Naive thymus-derived CD4-positive, alpha-beta T cell (primary cell): Measurements from ENCODE around the gene COMMD6. TPM values are rescaled to one million over a fixed set of nuclear protein-coding genes. Genes with fewer than 3 reads are reported as not detected.
A peak's percentile ranks its signal among the peaks of the same experiment; 100 is the strongest.
"Not testable (repeated sequence)": the region's sequence is repeated elsewhere in the genome, so short reads cannot be mapped to it uniquely, and the experiment has no call there.

Source experiments
- ATAC-seq: fragments of 150-1000 bp; cut with Tn5 transposase; 2 replicates; pipeline ENCODE4 v1.10.0; 2021; ENCODE audit warnings: mild to moderate bottlenecking, moderate library complexity
- CTCF ChIA-PET: fragments of 350-600 bp; sonication (Branson Sonifier 250); formaldehyde crosslinking; loops from one replicate; lab custom pipeline; 2021; ENCODE audit warnings: antibody characterized with exemption; lab: Charles Lee
- POLR2A ChIA-PET: fragments of 350-600 bp; sonication (Branson Sonifier 250); formaldehyde crosslinking; loops from one replicate; lab custom pipeline; 2021; ENCODE audit warnings: antibody characterized with exemption, inconsistent platforms; lab: Charles Lee
- DNase-seq, 9 donors: peaks; one replicate each; pipeline versions ENCODE4 v3.0.0 to v3.0.0-alpha.2; 2020 to 2022; ENCODE audit warnings: mixed read lengths in 1 of 9
- H3K27ac ChIP-seq: one replicate; pipeline ENCODE4 v1.7.0; 2013; ENCODE audit warnings: mild to moderate bottlenecking, low read depth, low read length, moderate library complexity
- H3K27me3 ChIP-seq, 2 donors: one replicate each; pipeline ENCODE4 v1.7.0; 2013; ENCODE audit warnings: low read length in 2 of 2, mild to moderate bottlenecking in 2 of 2, moderate library complexity in 2 of 2; ENCODE audit not compliant: control insufficient read depth in 2 of 2, insufficient read depth in 2 of 2
- H3K36me3 ChIP-seq, 3 experiments: 1 replicate in 2 of 3; 2 replicates in 1 of 3; pipeline ENCODE4 v1.7.0; 2013; ENCODE audit warnings: low read length in 3 of 3, mild to moderate bottlenecking in 3 of 3, moderate library complexity in 1 of 3; ENCODE audit not compliant: insufficient read depth in 3 of 3, control insufficient read depth in 2 of 3
- H3K4me1 ChIP-seq, 2 donors: one replicate each; pipeline ENCODE4 v1.7.0; 2013; ENCODE audit warnings: low read length in 2 of 2, mild to moderate bottlenecking in 2 of 2, moderate library complexity in 1 of 2; ENCODE audit not compliant: control insufficient read depth in 2 of 2, insufficient read depth in 2 of 2
- H3K4me3 ChIP-seq: 2 replicates; pipeline ENCODE4 v1.7.0; 2013; ENCODE audit warnings: mild to moderate bottlenecking, low read length
- H3K9me3 ChIP-seq, 3 experiments: 1 replicate in 2 of 3; 2 replicates in 1 of 3; pipeline ENCODE4 v1.7.0; 2013; ENCODE audit warnings: low read length in 3 of 3; ENCODE audit not compliant: control insufficient read depth in 2 of 3
- H3K27ac Mint-ChIP-seq, 9 donors: one replicate each; pipeline ENCODE4 v1.8.0; 2020 to 2022; ENCODE audit warnings: mixed read lengths in 9 of 9, mild to moderate bottlenecking in 8 of 9, moderate library complexity in 5 of 9, inconsistent platforms in 2 of 9
- H3K27me3 Mint-ChIP-seq, 5 donors: one replicate each; pipeline ENCODE4 v1.8.0; 2021 to 2022; ENCODE audit warnings: mixed read lengths in 5 of 5, mild to moderate bottlenecking in 1 of 5
- H3K36me3 Mint-ChIP-seq, 5 donors: one replicate each; pipeline ENCODE4 v1.8.0; 2020 to 2022; ENCODE audit warnings: mixed read lengths in 5 of 5, mild to moderate bottlenecking in 3 of 5, inconsistent platforms in 1 of 5
- H3K4me1 Mint-ChIP-seq, 7 donors: one replicate each; pipeline ENCODE4 v1.8.0; 2020 to 2022; ENCODE audit warnings: mixed read lengths in 7 of 7, mild to moderate bottlenecking in 3 of 7, inconsistent platforms in 1 of 7
- H3K4me3 Mint-ChIP-seq, 10 donors: one replicate each; pipeline ENCODE4 v1.8.0; 2020 to 2022; ENCODE audit warnings: mild to moderate bottlenecking in 10 of 10, mixed read lengths in 10 of 10, moderate library complexity in 6 of 10, inconsistent platforms in 2 of 10
- H3K9me3 Mint-ChIP-seq, 11 donors: one replicate each; pipeline ENCODE4 v1.8.0; 2020 to 2022; ENCODE audit warnings: mixed read lengths in 11 of 11, mild to moderate bottlenecking in 4 of 11, inconsistent platforms in 1 of 11, moderate library complexity in 1 of 11
- intact Hi-C, 2 donors: fragments of 100-400 bp; cut with micrococcal nuclease; formaldehyde crosslinking; loops; one replicate each; pipeline ENCODE4 v1.15.1; 2023
- polyA plus RNA-seq, 2 donors: library from polyadenylated mRNA; unstranded; fragments of 300-500 nt; fragmentation: Illumina TruSeq; gene quantifications; one replicate each; pipeline ENCODE4 v1.2.3, GENCODE V29; 2021
- total RNA-seq, 6 experiments: library from RNA in 5 of 6; stranded (reverse) in 5 of 6; gene quantifications; 1 replicate in 5 of 6; 2 replicates in 1 of 6; pipeline ENCODE4 v1.2.3 and lab custom pipeline; 2021 to 2026

The COMMD6 gene
- total and polyA plus RNA-seq, 7 experiments from 2014 or later = 133 to 690 (median 226) TPM

DNA sequence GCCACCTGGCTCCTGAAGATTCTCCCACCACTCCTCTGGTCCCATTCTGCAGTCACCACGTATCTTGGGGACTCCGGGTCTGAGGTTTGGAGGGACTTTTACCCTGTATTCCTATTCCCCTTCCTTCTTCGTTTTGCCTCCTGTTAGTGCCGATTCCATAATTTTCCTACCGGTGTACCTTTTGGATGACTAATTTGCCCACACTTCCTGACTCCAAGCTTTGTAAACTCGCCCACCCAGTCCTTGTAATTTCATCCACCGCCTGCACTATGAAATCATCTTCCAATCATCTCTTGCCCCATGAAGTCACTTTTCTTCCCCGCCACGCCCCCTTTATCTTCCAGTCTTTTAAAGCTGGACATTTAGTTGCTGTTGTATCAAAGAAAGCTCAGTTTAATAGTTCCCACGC is 12.5 kb upstream of the COMMD6 start:
- peak in 1 of 9 donors; percentile 13 for DNase-seq
- H3K36me3 Mint-ChIP-seq = peaks cover 6 to 21% (median 20%) of the 10 kb centered on the region in 5 donors
- intact Hi-C loops = loop anchor here (5.0 to 10.0 kb wide), 2 partner anchors 325 to 1777 kb away; partner anchors contain the start of gene MYCBP2 (in 1 of the 2)
- POLR2A ChIA-PET = interaction anchor here (0.6 kb wide), 1 partner anchor 13 kb away, joined by 3 read pairs; the partner anchor contains the start of gene COMMD6
- peaks cover 0 to 2% (median 0%) of the 10 kb centered on the region in 5 donors for H3K27me3 Mint-ChIP-seq
- Histone ChIP-seq H3K4me3 (peak overlapping the region; percentile 95), H3K27ac (peak overlapping the region; percentile 84), H3K4me1 (peaks cover 15% of the 10 kb centered on the region in 2 donors), H3K9me3 (no peaks in the 10 kb centered on the region), H3K27me3 (no peaks in the 10 kb centered on the region), H3K36me3 (peaks cover 0 to 14% (median 3%) of the 10 kb centered on the region in 3 experiments)
- peak overlapping the region; percentile 91 to 99 (median 96) for H3K4me3 Mint-ChIP-seq
- CTCF ChIA-PET = interaction anchor here (0.6 to 1.1 kb wide), 3 partner anchors 12 to 177 kb away, joined by 3 read pairs; partner anchors contain the start of gene COMMD6
- no peak for ATAC-seq
- peak overlapping the region; percentile 94 to 99 (median 98) for H3K27ac Mint-ChIP-seq
- peaks cover 32 to 60% (median 53%) of the 10 kb centered on the region in 7 donors for H3K4me1 Mint-ChIP-seq
- H3K9me3 Mint-ChIP-seq = peaks cover 0 to 4% (median 0%) of the 10 kb centered on the region in 11 donors

DNA sequence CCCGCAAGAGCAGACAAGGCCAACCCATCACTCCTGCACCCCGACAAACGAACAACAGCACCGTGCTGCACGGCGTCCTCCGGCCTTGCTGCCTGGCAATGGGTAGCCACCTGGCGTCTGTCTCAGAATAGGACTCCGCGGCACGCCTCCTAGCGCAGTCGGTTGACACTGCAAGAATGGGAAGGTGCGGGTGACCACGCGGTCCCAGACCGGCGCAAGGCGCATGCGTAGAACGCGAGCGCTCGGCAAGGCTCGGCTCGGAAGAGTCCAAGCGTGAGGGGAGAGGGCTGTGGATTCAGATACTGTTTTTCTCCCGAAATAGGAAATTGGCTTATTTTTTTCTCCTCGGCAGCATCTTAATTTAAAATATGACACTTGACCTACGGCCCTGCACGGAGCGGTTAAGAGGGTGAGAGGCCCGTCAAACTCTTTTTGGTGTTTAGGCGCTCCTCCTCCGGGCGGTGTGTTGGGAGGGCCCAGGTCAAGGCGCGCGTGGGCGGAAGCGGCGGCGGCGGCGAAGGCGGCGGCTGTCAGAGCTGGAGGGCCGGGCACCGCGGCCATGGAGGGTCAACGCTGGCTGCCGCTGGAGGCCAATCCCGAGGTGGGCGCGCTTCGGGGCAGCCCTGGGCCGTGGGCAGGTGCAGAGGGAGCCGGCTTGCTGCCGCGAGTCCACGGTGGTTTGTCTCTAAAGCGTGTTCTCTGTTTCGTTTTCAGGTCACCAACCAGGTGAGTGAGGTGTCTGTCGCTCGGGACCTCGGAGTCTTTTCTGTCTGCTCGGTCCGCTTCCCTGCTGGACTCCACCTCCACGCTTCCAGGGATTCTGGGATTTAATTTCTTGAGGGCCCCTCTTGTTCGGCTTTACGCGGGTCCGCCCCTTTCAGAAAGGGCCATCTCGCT is 11.9 kb upstream of the COMMD6 start, which contains the start of gene UCHL3:
TSS of gene UCHL3 (plus strand) at position 530 of the 897 bp plus-strand sequence. CDS start at position 560, 30 bp downstream.
- POLR2A ChIA-PET = interaction anchor here (0.6 kb wide), 1 partner anchor 12 kb away, joined by 3 read pairs; the partner anchor contains the start of gene COMMD6
- peak within 1 kb of the TSS; percentile 91 to 99 (median 96) for H3K4me3 Mint-ChIP-seq

DNA sequence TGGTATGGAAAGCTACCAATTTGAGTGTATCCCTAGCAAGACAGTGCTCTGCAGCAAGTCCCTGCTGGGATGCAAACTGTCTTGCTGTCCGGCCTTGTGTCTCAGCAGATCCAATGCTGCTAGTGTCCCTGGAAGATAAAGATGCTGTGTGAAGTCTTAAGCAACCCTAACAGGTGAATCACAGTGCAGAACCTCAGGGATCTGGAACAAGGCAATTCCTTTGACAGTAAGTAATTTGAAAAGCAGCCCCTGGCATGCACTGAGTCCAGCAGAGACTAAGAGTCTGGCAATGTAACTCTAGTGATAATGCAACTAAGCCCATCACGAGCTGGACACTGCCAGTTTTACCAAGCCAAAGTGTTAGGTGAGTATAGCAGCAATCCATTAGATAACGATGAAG is 10.3 kb upstream of the COMMD6 start:
- Mint-ChIP-seq H3K27me3 (peaks cover 0 to 2% (median 0%) of the 10 kb centered on the region in 5 donors), H3K4me1 (peaks cover 20 to 37% (median 30%) of the 10 kb centered on the region in 7 donors), H3K9me3 (peaks cover 0 to 4% (median 0%) of the 10 kb centered on the region in 11 donors), H3K4me3 (peak overlapping the region in 1 of 10 donors; percentile 5), H3K36me3 (no peaks in the 10 kb centered on the region), H3K27ac (peak overlapping the region in 1 of 9 donors; percentile 36)
- no peak overlapping the region for H3K4me3 ChIP-seq
- ChIA-PET CTCF (no interaction called here), POLR2A (no interaction called here)
- ATAC-seq = no peak
- intact Hi-C loops = loop anchor here (2.0 to 10.0 kb wide), 7 partner anchors 89 to 1831 kb away; partner anchors contain the start of genes CLN5 (in 1 of the 2), FBXL3 (in 1 of the 2), LMO7 (in 1 of the 2) and MYCBP2 (in 1 of the 2)
- H3K9me3 ChIP-seq = no peaks in the 10 kb centered on the region
- H3K4me1 ChIP-seq = peaks cover 15% of the 10 kb centered on the region in 2 donors
- peaks cover 0 to 6% (median 0%) of the 10 kb centered on the region in 3 experiments for H3K36me3 ChIP-seq
- DNase-seq = no peak
- H3K27ac ChIP-seq = no peak overlapping the region
- H3K27me3 ChIP-seq = no peaks in the 10 kb centered on the region

More for the DNA sequence above, 11.9 kb upstream of the COMMD6 start, which contains the start of gene UCHL3:
- Mint-ChIP-seq H3K4me1 (peaks cover 27 to 53% (median 46%) of the 10 kb centered on the region in 7 donors), H3K27ac (peak within 1 kb of the TSS; percentile 94 to 99 (median 98)), H3K27me3 (peaks cover 0 to 2% (median 0%) of the 10 kb centered on the region in 5 donors), H3K9me3 (peaks cover 0 to 4% (median 0%) of the 10 kb centered on the region in 11 donors), H3K36me3 (peaks cover 4 to 15% (median 13%) of the 10 kb centered on the region in 5 donors)
- DNase-seq (peak; percentile 94 to 99 (median 97)), ATAC-seq (peak; percentile 97)
- H3K36me3 ChIP-seq = peaks cover 0 to 11% (median 0%) of the 10 kb centered on the region in 3 experiments
- no peaks in the 10 kb centered on the region for H3K27me3 ChIP-seq
- CTCF ChIA-PET = interaction anchor here (1.0 to 1.1 kb wide), 2 partner anchors 12 to 177 kb away, joined by 3 read pairs; partner anchors contain the start of gene COMMD6
- intact Hi-C loops = loop anchor here (1.0 to 10.0 kb wide), 19 partner anchors 9 to 1832 kb away; partner anchors contain the start of genes COMMD6 (in 2 of the 2), FBXL3 (in 2 of the 2), LMO7 (in 2 of the 2) and MYCBP2 (in 2 of the 2)
- H3K9me3 ChIP-seq = no peaks in the 10 kb centered on the region
- H3K27ac ChIP-seq = peak within 1 kb of the TSS; percentile 84
- H3K4me1 ChIP-seq = peaks cover 15% of the 10 kb centered on the region in 2 donors
- peak within 1 kb of the TSS; percentile 95 for H3K4me3 ChIP-seq

DNA sequence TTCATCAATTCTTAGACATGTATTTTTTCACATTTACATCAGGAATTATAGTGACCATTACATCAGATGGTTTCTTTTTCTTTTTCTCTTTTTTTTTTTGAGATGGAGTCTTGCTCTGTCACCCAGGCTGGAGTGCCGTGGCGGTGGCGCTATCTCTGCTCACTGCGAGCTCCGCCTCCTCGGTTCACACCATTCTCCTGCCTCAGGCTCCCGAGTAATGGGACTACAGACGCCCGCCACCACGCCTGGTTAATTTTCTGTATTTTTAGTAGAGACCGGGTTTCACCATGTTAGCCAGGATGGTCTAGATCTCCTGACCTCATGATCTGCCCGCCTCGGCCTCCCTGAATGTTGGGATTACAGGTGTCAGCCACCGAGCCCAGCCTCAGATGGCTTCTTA is 7.7 kb upstream of the COMMD6 start:
- H3K4me1 ChIP-seq, H3K9me3 ChIP-seq, H3K4me3 ChIP-seq, H3K4me3 Mint-ChIP-seq, H3K36me3 Mint-ChIP-seq, DNase-seq, H3K9me3 Mint-ChIP-seq, H3K36me3 ChIP-seq, H3K27me3 Mint-ChIP-seq, POLR2A ChIA-PET, H3K27me3 ChIP-seq, H3K27ac Mint-ChIP-seq, H3K27ac ChIP-seq, ATAC-seq: not testable (repeated sequence)
- intact Hi-C loops = loop anchor here (5.0 to 10.0 kb wide), 4 partner anchors 217 to 1828 kb away; partner anchors contain the start of genes FBXL3 (in 1 of the 2) and MYCBP2 (in 1 of the 2)
- CTCF ChIA-PET = interaction anchor here (1.1 kb wide), 1 partner anchor 8 kb away, joined by 3 read pairs; the partner anchor contains the start of gene COMMD6
- H3K4me1 Mint-ChIP-seq = peaks cover 8 to 14% (median 12%) of the 10 kb centered on the region in 7 donors

DNA sequence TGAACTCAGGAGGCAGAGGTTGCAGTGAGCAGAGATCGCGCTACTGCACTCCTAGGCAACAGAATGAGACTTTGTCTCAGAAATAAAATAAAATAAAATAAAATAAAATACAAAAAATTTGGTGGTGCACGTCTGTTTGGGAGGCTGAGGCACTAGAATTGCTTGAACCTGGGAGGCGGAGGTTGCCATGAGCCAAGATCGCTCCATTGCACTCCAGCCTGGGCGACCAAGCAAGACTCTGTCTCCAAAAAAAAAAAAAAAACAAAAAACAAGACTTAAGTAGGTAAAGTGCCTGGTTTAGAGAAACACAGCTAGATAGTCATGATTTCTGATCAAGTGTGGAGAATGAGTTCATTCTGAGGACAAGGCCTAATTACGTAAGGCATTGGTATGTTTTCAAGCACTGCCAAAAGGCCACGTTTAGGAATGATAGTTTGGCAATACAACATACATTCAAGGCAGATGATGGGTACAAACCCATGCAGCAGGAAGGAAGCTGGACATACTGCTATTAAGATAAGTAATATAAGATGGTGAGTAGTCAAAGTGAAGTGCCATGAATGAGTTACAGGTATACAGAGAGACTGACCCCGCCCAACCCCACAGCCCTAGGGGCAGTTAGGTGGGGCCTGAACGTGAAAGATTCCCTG is 7.2 kb upstream of the COMMD6 start:
- Histone ChIP-seq H3K4me3 (no peak overlapping the region), H3K27ac (no peak overlapping the region), H3K36me3 (peaks cover 0 to 3% (median 0%) of the 10 kb centered on the region in 3 experiments), H3K9me3 (no peaks in the 10 kb centered on the region), H3K4me1 (peaks cover 5 to 6% of the 10 kb centered on the region in 2 donors), H3K27me3 (no peaks in the 10 kb centered on the region)
- Mint-ChIP-seq H3K9me3 (peaks cover 0 to 4% (median 0%) of the 10 kb centered on the region in 11 donors), H3K27ac (no peak overlapping the region), H3K27me3 (peaks cover 0 to 2% (median 0%) of the 10 kb centered on the region in 5 donors), H3K4me3 (no peak overlapping the region), H3K4me1 (peaks cover 5 to 12% (median 8%) of the 10 kb centered on the region in 7 donors), H3K36me3 (no peaks in the 10 kb centered on the region)
- ATAC-seq (no peak), DNase-seq (no peak)
- POLR2A ChIA-PET = no interaction called here
- intact Hi-C loops = loop anchor here (5.0 to 10.0 kb wide), 4 partner anchors 217 to 1828 kb away; partner anchors contain the start of genes FBXL3 (in 1 of the 2) and MYCBP2 (in 1 of the 2)
- CTCF ChIA-PET = no interaction called here
